Measurements from ENCODE around the gene SETD1B.

SETD1B gene

GRCh38 chr12:121795034-121795968 lies 8.5 kb upstream of the SETD1B start:
- DNase-seq (ENCODE audit: low read depth) = no peak

GRCh38 chr12:121796855-121797751 lies 6.7 kb upstream of the SETD1B start:
- no peak for DNase-seq (ENCODE audit: low read depth)

- no peak for DNase-seq (ENCODE audit: low read depth)
Measured at GRCh38 chr12:121797937-121798786, 5.6 kb upstream of the SETD1B start.

DNA sequence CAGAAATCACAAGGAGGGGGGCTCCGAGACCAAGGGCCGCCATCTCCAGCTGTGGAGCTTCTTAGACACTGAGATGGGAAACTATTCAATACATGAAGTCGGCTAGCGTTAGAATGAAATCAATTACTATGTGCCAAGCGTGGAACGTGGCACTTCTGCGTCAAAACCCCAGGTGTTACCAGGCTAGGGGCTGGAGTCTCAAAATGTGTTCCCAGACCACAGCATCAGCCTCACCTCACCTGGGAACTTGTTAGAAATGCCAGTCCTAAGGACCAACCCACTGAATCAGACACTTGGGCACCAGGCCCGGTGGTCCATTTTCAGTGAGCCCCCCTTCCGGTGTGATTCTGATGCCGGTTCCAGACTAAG lies 5.0 kb upstream of the SETD1B start:
- no peak for DNase-seq (ENCODE audit: low read depth)

- no peak for DNase-seq (ENCODE audit: low read depth)
Measured at GRCh38 chr12:121799156-121799841, 4.5 kb upstream of the SETD1B start.

DNA sequence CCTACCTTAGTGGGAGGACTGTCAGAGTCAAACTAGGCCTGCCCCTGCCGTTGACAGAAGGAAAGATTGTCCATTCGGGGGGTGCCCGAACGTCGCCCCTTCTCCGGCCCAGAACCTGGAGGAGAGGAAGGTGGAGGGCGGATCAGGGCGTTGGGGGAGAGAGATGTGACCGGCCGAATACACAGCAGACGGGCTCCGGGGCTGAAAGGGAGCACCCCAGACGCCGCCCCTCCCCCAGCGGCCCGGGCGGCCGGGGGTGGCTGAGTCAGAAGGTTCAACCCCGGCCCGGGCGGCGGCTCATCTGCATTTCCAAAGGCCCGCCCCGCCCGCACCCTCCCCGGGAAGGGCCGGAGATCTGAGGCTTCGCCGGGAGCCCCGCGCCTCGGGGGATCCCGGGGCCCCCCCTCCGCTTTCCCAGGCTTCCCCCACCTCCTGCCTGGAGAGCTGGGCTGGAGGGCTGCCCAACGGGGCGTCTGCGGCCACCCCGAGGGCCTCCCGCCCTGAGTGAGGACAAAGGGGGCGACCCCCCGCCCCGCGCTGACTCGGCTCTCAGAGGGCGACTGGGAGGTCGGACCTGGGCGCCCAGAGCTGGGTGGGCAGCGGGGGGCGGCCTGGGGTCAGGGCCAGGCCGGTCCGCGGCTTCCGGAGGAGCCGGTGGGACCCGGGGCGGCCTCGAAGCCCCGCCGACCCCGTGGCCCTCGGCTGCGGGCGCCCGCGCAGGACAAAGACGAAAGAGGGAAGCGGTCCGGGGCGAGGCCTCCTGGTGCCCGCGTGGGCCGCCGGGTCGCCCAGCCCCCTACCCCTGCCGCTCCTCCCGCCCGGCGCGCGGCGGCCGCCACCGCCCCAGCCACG lies 3.7 kb upstream of the SETD1B start:
- no peak for DNase-seq (ENCODE audit: low read depth)

DNA sequence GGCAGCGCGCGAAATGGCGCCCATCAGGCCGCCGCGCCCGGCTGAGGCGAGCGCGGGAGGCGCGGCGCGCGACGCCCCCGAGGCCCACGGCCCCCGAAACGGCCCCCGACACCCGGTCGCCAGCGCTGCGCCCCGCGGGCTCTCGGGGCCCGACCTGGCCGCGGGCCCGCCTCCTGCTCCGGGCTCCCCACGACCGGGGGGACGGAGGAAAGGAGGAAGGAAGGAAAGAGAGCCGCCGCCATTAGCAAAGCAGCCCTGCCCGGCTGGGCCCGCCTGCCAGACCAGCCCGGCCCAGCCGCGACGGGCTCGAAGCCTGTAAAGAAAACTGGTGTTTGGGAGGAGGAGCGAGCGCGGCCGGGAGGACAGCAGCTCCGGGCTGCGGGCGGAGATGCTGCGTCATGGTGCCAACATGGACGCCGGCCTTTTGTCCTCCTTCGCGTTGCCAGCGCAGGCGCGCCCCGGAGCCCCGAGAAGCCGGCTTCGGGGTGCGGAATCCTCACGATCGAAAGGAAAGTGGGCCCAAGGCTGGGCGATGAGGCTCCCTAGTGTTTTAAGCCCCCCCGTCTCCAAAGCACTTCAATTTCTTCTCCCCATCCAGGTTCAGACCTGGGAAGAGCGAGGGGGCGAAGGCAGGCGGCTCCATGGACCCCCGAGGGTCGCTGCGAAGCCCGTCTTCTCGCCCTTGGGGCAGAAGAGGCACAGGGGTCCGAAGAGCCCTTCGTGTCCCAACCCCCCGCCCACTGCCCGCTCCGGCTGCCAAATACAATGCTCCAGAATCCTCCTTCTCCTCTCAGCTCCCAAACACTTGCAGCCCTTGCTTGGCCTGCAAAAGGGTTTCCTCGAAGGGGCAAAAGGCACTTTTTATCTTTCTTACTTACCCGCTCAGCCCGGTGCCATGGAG lies 2.9 kb upstream of the SETD1B start:
- DNase-seq (ENCODE audit: low read depth) = no peak

- DNase-seq (ENCODE audit: low read depth) = no peak
Measured at GRCh38 chr12:121801595-121802484, 2.0 kb upstream of the SETD1B start.

- no peak for DNase-seq (ENCODE audit: low read depth)
Measured at GRCh38 chr12:121802485-121802842, 1.3 kb upstream of the SETD1B start.

DNA sequence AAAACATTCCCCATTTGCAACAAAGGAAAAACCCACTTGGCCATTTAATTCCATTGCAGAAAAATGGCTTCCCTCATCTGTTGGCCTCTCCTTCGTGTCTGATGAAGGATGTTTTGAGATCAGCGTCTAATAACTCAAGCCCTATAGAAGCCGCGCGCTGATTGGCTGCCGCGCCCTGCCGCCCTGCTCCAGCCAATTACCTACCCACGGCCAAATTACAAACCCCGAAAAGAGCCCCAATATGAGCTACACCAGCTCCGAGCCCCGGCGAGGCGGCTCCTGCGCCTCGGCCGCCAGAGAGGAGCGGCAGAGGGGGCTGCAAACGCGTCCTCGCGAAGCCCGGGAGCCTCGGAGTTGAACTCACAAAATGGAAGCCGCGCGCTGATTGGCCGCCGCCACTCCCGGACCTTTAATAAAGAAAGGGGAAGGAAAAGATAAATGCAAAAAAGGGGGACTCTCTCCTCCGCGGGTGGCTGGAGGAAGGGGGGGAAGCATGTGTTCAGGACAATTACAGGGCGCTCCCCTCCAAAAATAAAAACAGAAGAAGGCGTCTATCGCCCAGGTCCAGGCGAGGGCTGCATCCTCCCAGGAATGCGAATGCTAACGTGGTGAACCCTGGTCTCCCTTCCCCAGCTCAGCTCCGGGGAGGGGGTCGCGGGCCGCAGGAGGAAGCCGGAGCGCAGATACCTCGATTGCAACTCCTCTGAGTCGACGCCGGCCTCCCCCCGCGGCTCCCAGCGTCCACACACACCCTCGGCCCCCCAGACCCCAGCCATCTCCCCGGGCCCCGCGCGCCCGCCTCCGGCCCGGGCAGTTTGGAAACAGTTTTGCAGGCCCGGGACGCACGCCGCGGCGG lies 738 bp upstream of the SETD1B start:
- DNase-seq (ENCODE audit: low read depth) = peak; percentile 91

DNA sequence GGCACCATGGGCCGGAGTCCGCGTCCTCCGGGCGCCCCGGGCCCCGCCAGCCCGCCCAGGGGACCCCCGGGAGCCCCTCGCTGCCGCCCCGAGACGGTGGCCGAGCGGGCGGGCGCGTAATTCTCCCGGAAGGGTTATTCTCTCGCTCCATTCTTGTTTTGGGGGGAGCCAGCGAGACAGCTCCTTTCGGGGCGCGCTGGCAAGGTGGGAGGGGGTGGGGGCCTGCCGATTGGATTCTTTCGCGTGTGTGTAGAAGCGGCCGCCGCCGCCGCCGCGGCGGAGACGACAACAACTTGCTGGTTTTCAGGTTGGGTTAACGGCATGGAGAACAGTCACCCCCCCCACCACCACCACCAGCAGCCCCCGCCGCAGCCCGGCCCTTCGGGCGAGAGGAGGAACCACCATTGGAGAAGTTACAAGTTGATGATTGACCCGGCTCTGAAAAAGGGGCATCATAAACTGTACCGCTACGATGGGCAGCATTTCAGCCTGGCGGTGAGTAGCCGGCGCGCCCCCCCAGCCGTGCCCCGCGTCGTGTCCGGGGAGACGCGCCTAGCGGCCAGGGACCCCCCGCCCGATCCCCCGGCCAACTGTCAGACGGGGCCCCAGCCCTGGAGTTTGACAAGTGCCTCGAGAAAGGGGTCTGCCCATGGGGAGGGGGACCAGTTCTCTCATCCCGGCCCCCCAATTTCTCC lies 755 bp downstream of the SETD1B start:
- no peak for DNase-seq (ENCODE audit: low read depth)

DNA sequence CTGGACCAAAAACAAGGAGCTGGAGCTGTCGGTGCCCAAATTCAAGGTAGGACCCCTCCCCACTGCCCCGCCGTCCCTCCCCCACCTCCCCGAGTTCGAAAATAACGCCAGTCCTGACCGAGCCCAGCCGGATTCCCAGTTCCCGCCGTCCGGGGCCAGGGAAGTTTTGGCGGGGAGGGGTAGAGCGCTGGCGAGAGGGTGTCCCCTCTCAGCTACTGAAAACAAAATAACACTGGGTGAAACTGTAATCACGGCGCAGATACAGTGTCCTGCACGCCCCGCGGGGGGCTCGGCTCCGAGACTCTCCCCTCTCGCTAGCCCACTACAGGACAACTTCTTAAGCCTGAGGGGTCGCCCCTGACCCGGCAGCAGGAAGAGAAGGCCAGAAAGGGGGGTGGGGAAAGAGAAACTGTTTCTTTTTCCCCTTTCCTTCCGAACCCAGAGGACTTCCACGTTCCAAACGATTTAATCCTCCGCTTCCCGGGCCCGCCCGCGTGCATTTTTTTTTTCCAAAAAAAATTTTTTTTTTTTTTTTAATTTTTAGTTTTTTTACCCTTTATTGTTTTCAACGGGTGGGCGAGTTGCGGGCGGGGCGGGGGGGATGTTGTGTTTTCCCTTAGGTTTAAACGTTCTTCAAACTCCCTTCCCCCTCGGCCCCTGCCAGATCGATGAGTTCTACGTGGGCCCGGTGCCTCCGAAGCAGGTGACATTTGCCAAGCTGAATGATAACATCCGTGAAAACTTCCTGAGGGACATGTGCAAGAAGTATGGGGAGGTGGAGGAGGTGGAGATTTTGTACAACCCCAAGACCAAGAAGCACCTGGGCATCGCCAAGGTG lies 1.6 kb downstream of the SETD1B start:
- DNase-seq (ENCODE audit: low read depth) = no peak

DNA sequence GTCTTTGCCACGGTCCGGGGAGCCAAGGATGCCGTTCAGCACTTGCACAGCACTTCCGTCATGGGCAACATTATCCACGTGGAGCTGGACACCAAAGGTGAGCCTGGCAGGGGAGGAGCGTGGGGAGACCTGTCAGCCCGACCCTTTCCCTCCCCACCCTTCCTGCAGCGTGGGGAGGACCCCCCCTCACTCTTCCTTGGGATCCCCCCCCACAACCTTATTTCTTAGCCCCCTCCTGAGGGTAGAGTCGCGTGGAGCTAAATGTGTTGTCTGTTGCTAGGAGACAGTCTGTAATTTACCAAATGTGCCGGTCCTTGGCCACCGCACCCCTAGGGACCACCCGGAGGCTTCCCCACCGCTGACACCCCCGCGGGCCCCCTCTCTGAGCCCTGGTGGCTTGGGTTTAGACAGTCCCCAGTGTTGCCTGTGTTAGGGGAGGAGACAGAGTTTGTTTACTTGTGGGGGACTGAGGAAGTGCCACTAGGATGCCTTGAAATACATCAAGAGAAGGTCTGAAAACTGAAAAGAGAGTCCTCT lies 2.3 kb downstream of the SETD1B start:
- DNase-seq (ENCODE audit: low read depth) = no peak

DNA sequence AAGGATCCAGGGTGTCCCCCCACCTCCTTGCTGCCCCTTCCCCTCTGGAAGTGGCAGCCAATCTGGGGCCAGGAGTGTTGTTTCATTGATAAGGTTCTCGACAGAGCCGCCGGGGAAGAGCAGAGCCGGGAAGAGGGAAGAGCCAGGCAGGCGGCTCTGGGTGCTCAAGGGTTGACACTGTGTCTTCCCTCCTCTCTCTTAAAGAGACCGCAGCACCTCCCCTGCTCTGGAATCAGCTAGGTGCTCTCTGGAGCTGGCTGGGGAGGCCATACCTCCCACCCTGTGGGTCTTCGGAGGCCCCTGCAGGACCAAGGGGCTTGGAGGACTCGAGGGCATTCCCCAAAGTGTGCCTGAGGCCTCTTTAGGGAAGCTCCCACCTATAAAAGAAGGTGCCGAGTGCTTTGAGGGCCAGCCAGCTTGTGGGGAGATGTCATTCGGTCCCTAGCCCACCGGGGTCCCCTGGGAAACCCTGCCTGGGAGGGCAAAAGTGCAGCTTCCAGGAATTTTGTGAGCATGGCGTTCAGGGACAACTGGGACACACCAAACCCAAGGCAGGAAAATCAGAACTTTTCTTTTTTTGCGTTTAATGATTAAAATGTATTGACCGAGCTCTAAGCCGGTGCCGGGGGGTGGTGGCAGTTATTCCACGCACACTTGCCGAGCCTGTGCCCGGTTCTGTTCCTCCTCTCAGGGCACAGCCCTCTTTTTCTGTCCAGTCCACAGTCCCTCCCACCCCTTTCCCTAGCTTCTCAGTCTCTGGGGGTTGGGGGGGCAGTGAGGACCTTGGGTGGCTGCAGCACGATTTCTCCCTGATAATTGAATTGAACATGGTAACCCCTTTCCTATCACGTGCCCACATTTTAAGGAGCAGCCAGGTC lies 3.0 kb downstream of the SETD1B start:
- no peak for DNase-seq (ENCODE audit: low read depth)

Data from HS-27A (cell line).